Hepatocyte (in vitro differentiated cells): ENCODE results near the gene RIMBP2. TPM values are rescaled to one million over a fixed set of nuclear protein-coding genes. Genes with fewer than 3 reads are reported as not detected.

Source experiments
- DNase-seq: peaks from one replicate; pipeline ENCODE4 v3.0.0-alpha.2; 2016; ENCODE audit warnings: low spot score
- H2AFZ ChIP-seq: fragments of 200-600 bp; sonication (generic); 2 replicates; pipeline ENCODE4 v1.6.0; 2016; ENCODE audit warnings: antibody characterized with exemption, mild to moderate bottlenecking
- H3K27ac ChIP-seq: fragments of 200-600 bp; sonication (generic); 2 replicates; pipeline ENCODE4 v1.5.1; 2016; ENCODE audit warnings: mild to moderate bottlenecking
- H3K27me3 ChIP-seq: fragments of 200-600 bp; sonication (generic); 2 replicates; pipeline ENCODE4 v1.6.1; 2016
- H3K36me3 ChIP-seq: fragments of 200-600 bp; sonication (generic); replicated peaks from 2 replicates; pipeline ENCODE4 v1.5.1; 2016; ENCODE audit warnings: low read depth; ENCODE audit not compliant: insufficient read depth
- H3K4me1 ChIP-seq: fragments of 200-600 bp; sonication (generic); 2 replicates; pipeline ENCODE4 v1.5.1; 2016; ENCODE audit warnings: mild to moderate bottlenecking, moderate library complexity; ENCODE audit not compliant: insufficient read depth
- H3K4me2 ChIP-seq: fragments of 200-600 bp; sonication (generic); 2 replicates; pipeline ENCODE4 v1.6.0; 2016
- H3K4me3 ChIP-seq: fragments of 200-600 bp; sonication (generic); 2 replicates; pipeline ENCODE4 v1.5.1; 2016; ENCODE audit warnings: mild to moderate bottlenecking
- H3K79me2 ChIP-seq: fragments of 200-600 bp; sonication (generic); 2 replicates; pipeline ENCODE4 v1.6.0; 2017; ENCODE audit warnings: mild to moderate bottlenecking
- H3K9me2 ChIP-seq: fragments of 200-600 bp; sonication (generic); replicated peaks from 2 replicates; pipeline ENCODE4 v1.6.0; 2017; ENCODE audit warnings: mild to moderate bottlenecking; ENCODE audit not compliant: insufficient read depth
- H3K9me3 ChIP-seq: fragments of 200-600 bp; sonication (generic); 2 replicates; pipeline ENCODE4 v1.5.1; 2016; ENCODE audit warnings: low read depth, mild to moderate bottlenecking
- H4K20me1 ChIP-seq: fragments of 200-600 bp; sonication (generic); 2 replicates; pipeline ENCODE4 v1.6.0; 2016; ENCODE audit warnings: mild to moderate bottlenecking; ENCODE audit not compliant: insufficient read depth, poor library complexity, severe bottlenecking
- CTCF ChIP-seq: fragments of 200-600 bp; sonication (generic); IDR thresholded peaks from 2 replicates; pipeline ENCODE4 v1.5.1; 2016; ENCODE audit warnings: antibody characterized with exemption, mild to moderate bottlenecking; ENCODE audit not compliant: poor library complexity
- EZH2 ChIP-seq: fragments of 200-600 bp; sonication (generic); IDR thresholded peaks from 2 replicates; pipeline ENCODE4 v1.6.1; 2016; ENCODE audit warnings: antibody characterized with exemption, mild to moderate bottlenecking, borderline replicate concordance
- EZH2phosphoT487 ChIP-seq: fragments of 200-600 bp; sonication (generic); IDR thresholded peaks from one replicate; pipeline ENCODE4 v1.6.1; 2018; ENCODE audit warnings: antibody characterized with exemption, mild to moderate bottlenecking, low read depth, moderate library complexity; ENCODE audit not compliant: unreplicated experiment, severe bottlenecking
- WGBS: methylation state at CpG from one replicate; pipeline ENCODE4 v1.1.6; 2016; ENCODE audit warnings: low lambda C conversion rate; ENCODE audit errors: missing lambda C conversion rate; 5-methylcytosine and 5-hydroxymethylcytosine counted together
- polyA plus RNA-seq: library from polyadenylated mRNA; unstranded; fragments of >200 nt; fragmentation: Nextera tagmentation; extraction: Ambion mirVana; gene quantifications from 2 replicates; pipeline ENCODE4 v1.2.1, GENCODE V29; 2016
- total RNA-seq: library from RNA; depleted of rRNA; stranded (reverse); fragments of >200 nt; gene quantifications from 2 replicates; pipeline ENCODE4 v1.2.3, GENCODE V29; 2014

The RIMBP2 gene
- total and polyA plus RNA-seq, 2 experiments from 2014 or later, result 2.5 to 4.4 TPM

- Histone ChIP-seq H3K4me2 (no peak overlapping the region), H3K27ac (no peak overlapping the region), H3K9me2 (no peaks in the 10 kb centered on the region), H3K79me2 (no peaks in the 10 kb centered on the region), H4K20me1 (no peaks in the 10 kb centered on the region), H2AFZ (no peak overlapping the region), H3K9me3 (no peaks in the 10 kb centered on the region), H3K4me1 (no peaks in the 10 kb centered on the region), H3K27me3 (peaks cover 3% of the 10 kb centered on the region), H3K4me3 (no peak overlapping the region), H3K36me3 (no peaks in the 10 kb centered on the region)
- WGBS, result 70% methylated on average over 2 of the region's 2 CpGs
- no peak for DNase-seq
- TF ChIP-seq CTCF (no peak), EZH2phosphoT487 (no peak)
Measured at GRCh38 chr12:130382818-130383217, 333.3 kb downstream of the RIMBP2 start.

- no peaks in the 10 kb centered on the region for H3K9me2 ChIP-seq
- TF ChIP-seq CTCF (no peak), EZH2 (no peak), EZH2phosphoT487 (no peak)
- 90% methylated on average over 13 of the region's 13 CpGs for WGBS
- H4K20me1 ChIP-seq, result no peaks in the 10 kb centered on the region
- peaks cover 13% of the 10 kb centered on the region for H3K27me3 ChIP-seq
- no peaks in the 10 kb centered on the region for H3K36me3 ChIP-seq
- no peak overlapping the region for H3K27ac ChIP-seq
- no peaks in the 10 kb centered on the region for H3K79me2 ChIP-seq
- no peak overlapping the region for H2AFZ ChIP-seq
- no peak overlapping the region for H3K4me3 ChIP-seq
- no peaks in the 10 kb centered on the region for H3K9me3 ChIP-seq
- no peaks in the 10 kb centered on the region for H3K4me1 ChIP-seq
- H3K4me2 ChIP-seq, result no peak overlapping the region
- DNase-seq, result no peak
Measured at GRCh38 chr12:130375296-130376287, 340.5 kb downstream of the RIMBP2 start.

- Histone ChIP-seq H4K20me1 (no peaks in the 10 kb centered on the region), H3K4me2 (no peak overlapping the region), H3K27ac (no peak overlapping the region), H3K9me3 (no peaks in the 10 kb centered on the region), H3K36me3 (no peaks in the 10 kb centered on the region), H3K4me1 (no peaks in the 10 kb centered on the region), H3K9me2 (no peaks in the 10 kb centered on the region), H2AFZ (no peak overlapping the region), H3K4me3 (no peak overlapping the region), H3K79me2 (no peaks in the 10 kb centered on the region), H3K27me3 (peaks cover 14% of the 10 kb centered on the region)
- TF ChIP-seq EZH2 (no peak), CTCF (no peak), EZH2phosphoT487 (no peak)
- no peak for DNase-seq
- WGBS, result 92% methylated on average over 4 of the region's 4 CpGs
Measured at GRCh38 chr12:130374083-130374482, 342.0 kb downstream of the RIMBP2 start.
